Measurements from ENCODE around the gene CGB3. TPM values are rescaled to one million over a fixed set of nuclear protein-coding genes. Genes with fewer than 3 reads are reported as not detected.

The CGB3 gene
- total RNA-seq, 1 experiment from 2014 or later, result not detected

GRCh38 chr19:49014123-49014869, 9.8 kb downstream of the CGB3 start:
- Histone ChIP-seq H3K36me3 (ENCODE audit: control insufficient read depth, insufficient read depth, low read length) (no peaks in the 10 kb centered on the region; the same call in 1 of the 2 replicates), H3K4me3 (ENCODE audit: low read depth in 2 of 2, low read length in 2 of 2) (no peak overlapping the region), H3K9me3 (ENCODE audit: control insufficient read depth, insufficient read depth, low read depth, low read length) (no peaks in the 10 kb centered on the region), H3K27me3 (ENCODE audit: control insufficient read depth, insufficient read depth, low read length) (no peaks in the 10 kb centered on the region), H3K4me1 (ENCODE audit: control insufficient read depth, insufficient read depth, low read length) (no peaks in the 10 kb centered on the region), H3K27ac (ENCODE audit: low read length) (no peak overlapping the region)
- intact Hi-C loops (cut with micrococcal nuclease; ENCODE audit: unreplicated experiment) (no loop called here), in situ Hi-C loops (cut with HindIII; ENCODE audit: low pct_unique_long_range_greater_than_20kb, low sequenced_read_pairs) (no loop called here)
- POLR2A ChIA-PET, result no interaction called here
- ATAC-seq (no peak), DNase-seq (ENCODE audit: low read depth, low spot score) (no peak)
- TF ChIP-seq CTCF (IDR thresholded peaks at IDR 0.05), result no peak
- no peak for TF ChIP-seq TCF7L2 (IDR thresholded peaks at IDR 0.05; ENCODE audit: low read depth, low read length)
- no peak for TF ChIP-seq REST (IDR thresholded peaks at IDR 0.05; ENCODE audit: insufficient read depth in 1 of 2, low read depth in 2 of 2, low read length in 1 of 2)
- TF ChIP-seq SIN3A (IDR thresholded peaks at IDR 0.05; ENCODE audit: borderline replicate concordance, insufficient read depth, low read depth, low read length), result no peak
- no peak for TF ChIP-seq POLR2AphosphoS5 (IDR thresholded peaks at IDR 0.05; ENCODE audit: low read depth, low read length)
- CTCF ChIA-PET, result no interaction called here
- no TSS peak for BruUV-seq (replicated peaks)

- no TSS peak for BruUV-seq (replicated peaks)
- H3K36me3 ChIP-seq (ENCODE audit: control insufficient read depth, insufficient read depth, low read length), result no peaks in the 10 kb centered on the region; the same call in 1 of the 2 replicates
- no peaks in the 10 kb centered on the region for H3K9me3 ChIP-seq (ENCODE audit: control insufficient read depth, insufficient read depth, low read depth, low read length)
- CTCF ChIA-PET, result interaction anchor here (0.6 kb wide), 1 partner anchor 13 kb away, joined by 3 read pairs; no protein-coding TSS in a partner anchor
- no peak for TF ChIP-seq TCF7L2 (IDR thresholded peaks at IDR 0.05; ENCODE audit: low read depth, low read length)
- TF ChIP-seq REST (IDR thresholded peaks at IDR 0.05; ENCODE audit: insufficient read depth in 1 of 2, low read depth in 2 of 2, low read length in 1 of 2), result no peak
- no peak for TF ChIP-seq CTCF (IDR thresholded peaks at IDR 0.05)
- no peak for TF ChIP-seq SIN3A (IDR thresholded peaks at IDR 0.05; ENCODE audit: borderline replicate concordance, insufficient read depth, low read depth, low read length)
- TF ChIP-seq POLR2AphosphoS5 (IDR thresholded peaks at IDR 0.05; ENCODE audit: low read depth, low read length), result no peak
- no peak overlapping the region for H3K4me3 ChIP-seq (ENCODE audit: low read depth in 2 of 2, low read length in 2 of 2)
- H3K27ac ChIP-seq (ENCODE audit: low read length), result no peak overlapping the region
- POLR2A ChIA-PET, result no interaction called here
- H3K4me1 ChIP-seq (ENCODE audit: control insufficient read depth, insufficient read depth, low read length), result no peaks in the 10 kb centered on the region
- ATAC-seq, result no peak
- in situ Hi-C loops (cut with HindIII; ENCODE audit: low pct_unique_long_range_greater_than_20kb, low sequenced_read_pairs) (no loop called here), intact Hi-C loops (cut with micrococcal nuclease; ENCODE audit: unreplicated experiment) (no loop called here)
- H3K27me3 ChIP-seq (ENCODE audit: control insufficient read depth, insufficient read depth, low read length), result no peaks in the 10 kb centered on the region
- no peak for DNase-seq (ENCODE audit: low read depth, low spot score)
Observed at GRCh38 chr19:49011194-49011593, 12.9 kb downstream of the CGB3 start.

Data from Panc1 (cell line).